A549 (cell line): ENCODE data around the gene UPF2. TPM values are rescaled to one million over a fixed set of nuclear protein-coding genes. Genes with fewer than 3 reads are reported as not detected.

Source experiments
- ATAC-seq, 2 experiments: fragments of 200-7000 bp in 1 of 2; fragments of >200 bp in 1 of 2; cut with Nextera tagmentation in 1 of 2; cut with Tn5 transposase in 1 of 2; 3 replicates each; pipeline versions ENCODE4 v1.8.0 to v1.9.1; 2018 to 2020; ENCODE audit warnings: mild to moderate bottlenecking in 1 of 2, moderate library complexity in 1 of 2
- CTCF ChIA-PET: fragments of 300-600 bp; sonication (Branson Sonifier 250); formaldehyde crosslinking; extraction: SDS; loops from one replicate; lab custom pipeline; 2021; ENCODE audit warnings: antibody characterized with exemption, inconsistent platforms; lab: Yijun Ruan, JAX
- POLR2A ChIA-PET: fragments of 350-600 bp; formaldehyde crosslinking; extraction: SDS; loops from one replicate; lab custom pipeline; 2021; ENCODE audit warnings: antibody characterized with exemption, inconsistent platforms; lab: Yijun Ruan, JAX
- DNase-seq, 2 experiments: peaks; one replicate each; pipeline versions ENCODE4 v3.0.0 to v3.0.0-alpha.2; 2011 to 2016; ENCODE audit warnings: low read depth in 1 of 2, low spot score in 1 of 2
- FAIRE-seq: peaks from 2 replicates; lab custom pipeline; 2011; peaks lifted over from hg19 to GRCh38; lab: Jason Lieb, UNC
- H3K27ac ChIP-seq, 2 experiments: fragments of >200 bp; sonication (Bioruptor Twin); formaldehyde crosslinking; 3 replicates each; pipeline ENCODE4 v1.5.1; 2016 to 2017
- H3K4me1 ChIP-seq: fragments of >200 bp; sonication (Bioruptor Twin); formaldehyde crosslinking; 3 replicates; pipeline ENCODE4 v1.6.1; 2016
- H3K4me2 ChIP-seq: fragments of >200 bp; sonication (Bioruptor Twin); formaldehyde crosslinking; 3 replicates; pipeline ENCODE4 v1.6.1; 2016
- H3K4me3 ChIP-seq: fragments of >200 bp; sonication (Bioruptor Twin); formaldehyde crosslinking; 3 replicates; pipeline ENCODE4 v1.5.1; 2016
- H3K9me3 ChIP-seq: fragments of >200 bp; sonication (Bioruptor Twin); formaldehyde crosslinking; 3 replicates; pipeline ENCODE4 v1.6.1; 2016
- ATOH8 ChIP-seq: fragments of 250-450 bp; sonication (Bioruptor Pico); IDR thresholded peaks from 2 replicates; pipeline ENCODE4 v1.5.0; 2020; ENCODE audit warnings: low read depth, mild to moderate bottlenecking, moderate library complexity
- CBX8 ChIP-seq: fragments of 200-600 bp; sonication (generic); IDR thresholded peaks from 2 replicates; pipeline ENCODE4 v1.6.1; 2016
- CHD2 ChIP-seq: fragments of 150-350 bp; IDR thresholded peaks from 2 replicates; pipeline ENCODE4 v1.6.1; 2014; ENCODE audit warnings: low read length; ENCODE audit not compliant: partially characterized antibody
- EHF ChIP-seq: fragments of 250-450 bp; sonication (Bioruptor Pico); IDR thresholded peaks from 2 replicates; pipeline ENCODE4 v1.5.0; 2020; ENCODE audit warnings: mild to moderate bottlenecking
- ESRRA ChIP-seq: fragments of 150-350 bp; IDR thresholded peaks from 2 replicates; pipeline ENCODE4 v1.6.1; 2014; ENCODE audit warnings: mild to moderate bottlenecking, low read length, borderline replicate concordance
- FOXS1 ChIP-seq: fragments of 250-450 bp; sonication (Bioruptor Pico); IDR thresholded peaks from 2 replicates; pipeline ENCODE4 v1.5.0; 2020; ENCODE audit warnings: mild to moderate bottlenecking, moderate library complexity
- HDAC2 ChIP-seq: fragments of 200-600 bp; sonication (generic); IDR thresholded peaks from 2 replicates; pipeline ENCODE4 v1.6.1; 2016
- HES2 ChIP-seq: fragments of >200 bp; sonication (Bioruptor Twin); formaldehyde crosslinking; IDR thresholded peaks from 2 replicates; pipeline ENCODE4 v1.6.1; 2016
- HEYL ChIP-seq: fragments of 250-450 bp; sonication (Bioruptor Pico); IDR thresholded peaks from 2 replicates; pipeline ENCODE4 v1.8.0; 2021; ENCODE audit warnings: mild to moderate bottlenecking, moderate library complexity
- HMGXB4 ChIP-seq: fragments of 250-450 bp; sonication (Bioruptor Pico); IDR thresholded peaks from 2 replicates; pipeline ENCODE4 v1.5.0; 2021; ENCODE audit warnings: mild to moderate bottlenecking, moderate library complexity, borderline replicate concordance
- HOXA7 ChIP-seq: fragments of 250-450 bp; sonication (Bioruptor Pico); IDR thresholded peaks from 2 replicates; pipeline ENCODE4 v1.5.0; 2020; ENCODE audit warnings: mild to moderate bottlenecking, moderate library complexity
- JUNB ChIP-seq: fragments of >200 bp; sonication (Bioruptor Twin); formaldehyde crosslinking; IDR thresholded peaks from 2 replicates; pipeline ENCODE4 v1.6.1; 2016
- KDM5A ChIP-seq: fragments of 200-600 bp; sonication (generic); IDR thresholded peaks from 2 replicates; pipeline ENCODE4 v1.6.1; 2016; ENCODE audit warnings: antibody characterized with exemption, mild to moderate bottlenecking
- MAFK ChIP-seq: fragments of 450-650 bp; IDR thresholded peaks from 2 replicates; pipeline ENCODE4 v1.6.1; 2014; ENCODE audit not compliant: partially characterized antibody
- MAZ ChIP-seq: fragments of 150-350 bp; IDR thresholded peaks from 2 replicates; pipeline ENCODE4 v1.6.1; 2014; ENCODE audit warnings: antibody characterized with exemption, low read depth, low read length, borderline replicate concordance
- NPAS2 ChIP-seq: fragments of 250-450 bp; sonication (Bioruptor Pico); IDR thresholded peaks from 2 replicates; pipeline ENCODE4 v1.8.0; 2022; ENCODE audit warnings: mild to moderate bottlenecking, moderate library complexity, borderline replicate concordance
- POLR2A ChIP-seq: IDR thresholded peaks from 2 replicates; pipeline ENCODE4 v1.6.1; 2012; ENCODE audit warnings: mild to moderate bottlenecking, low read length
- POLR2AphosphoS2 ChIP-seq: conservative IDR thresholded peaks from 2 replicates; pipeline ENCODE4 v1.6.1; 2012; ENCODE audit warnings: low read length, improper control_type of control experiment, inconsistent platforms
- REST ChIP-seq: fragments of 200-600 bp; sonication (generic); IDR thresholded peaks from 2 replicates; pipeline ENCODE4 v1.6.1; 2016; ENCODE audit warnings: antibody characterized with exemption, mild to moderate bottlenecking, moderate library complexity
- RFX5 ChIP-seq: fragments of 450-650 bp; IDR thresholded peaks from 2 replicates; pipeline ENCODE4 v1.7.1; 2014; ENCODE audit warnings: antibody characterized with exemption, mild to moderate bottlenecking, moderate library complexity
- SMC3 ChIP-seq: fragments of >200 bp; sonication (Bioruptor Twin); formaldehyde crosslinking; IDR thresholded peaks from 3 replicates; pipeline ENCODE4 v1.6.1; 2018; ENCODE audit warnings: inconsistent platforms
- TP53 ChIP-seq: fragments of 250-450 bp; sonication (Bioruptor Pico); IDR thresholded peaks from 2 replicates; pipeline ENCODE4 v1.5.0; 2021; ENCODE audit warnings: mild to moderate bottlenecking, moderate library complexity
- ZC3H11A ChIP-seq: fragments of 450-650 bp; IDR thresholded peaks from 2 replicates; pipeline ENCODE4 v1.6.1; 2014; ENCODE audit warnings: antibody characterized with exemption, mild to moderate bottlenecking
- ZNF302 ChIP-seq: fragments of 250-450 bp; sonication (Bioruptor Pico); IDR thresholded peaks from 2 replicates; pipeline ENCODE4 v1.9.0; 2021; ENCODE audit warnings: inconsistent platforms, mild to moderate bottlenecking, moderate library complexity
- ZSCAN20 ChIP-seq: fragments of 250-450 bp; sonication (Bioruptor Pico); IDR thresholded peaks from 2 replicates; pipeline ENCODE4 v1.8.0; 2022; ENCODE audit warnings: mild to moderate bottlenecking, moderate library complexity
- WGBS: methylation state at CpG from one replicate; pipeline ENCODE4 v1.1.6; 2017; ENCODE audit errors: missing lambda C conversion rate; 5-methylcytosine and 5-hydroxymethylcytosine counted together
- polyA plus RNA-seq, 4 experiments: library from polyadenylated mRNA; depleted of rRNA in 3 of 4; stranded (reverse); fragments of >200 nt; fragmentation: RNase III in 1 of 4; extraction: RNeasy Plus Mini Kit Qiagen cat#74134 plus additional on column Dnase treatment in 1 of 4; gene quantifications; 2 replicates in 3 of 4; 3 replicates in 1 of 4; pipeline ENCODE4 v1.2.3, GENCODE V29; 2011 to 2017
- TF ChIP-seq, protein P1 (sequence below): IDR thresholded peaks from 2 replicates; pipeline ENCODE4 v1.6.1; 2012
- TF ChIP-seq, protein P2 (sequence below): IDR thresholded peaks from 2 replicates; pipeline ENCODE4 v1.6.1; 2012
- TF ChIP-seq, protein P3 (sequence below): IDR thresholded peaks from 2 replicates; pipeline ENCODE4 v1.6.1; 2012; ENCODE audit warnings: low read depth, borderline replicate concordance

Gene UPF2
- polyA plus RNA-seq, 2 of the 4 experiments (the other 2 are of a cell fraction) = 16.5 to 21.6 TPM

GRCh38 chr10:11876324-11876723, 166.3 kb downstream of the UPF2 start (continued):
- TF ChIP-seq, protein P1, sequence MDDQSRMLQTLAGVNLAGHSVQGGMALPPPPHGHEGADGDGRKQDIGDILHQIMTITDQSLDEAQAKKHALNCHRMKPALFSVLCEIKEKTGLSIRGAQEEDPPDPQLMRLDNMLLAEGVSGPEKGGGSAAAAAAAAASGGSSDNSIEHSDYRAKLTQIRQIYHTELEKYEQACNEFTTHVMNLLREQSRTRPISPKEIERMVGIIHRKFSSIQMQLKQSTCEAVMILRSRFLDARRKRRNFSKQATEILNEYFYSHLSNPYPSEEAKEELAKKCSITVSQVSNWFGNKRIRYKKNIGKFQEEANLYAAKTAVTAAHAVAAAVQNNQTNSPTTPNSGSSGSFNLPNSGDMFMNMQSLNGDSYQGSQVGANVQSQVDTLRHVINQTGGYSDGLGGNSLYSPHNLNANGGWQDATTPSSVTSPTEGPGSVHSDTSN = no peak
- TF ChIP-seq ZNF302 (no peak), JUNB (no peak)
- TF ChIP-seq, all 56 proteins: peak for 0

DNA sequence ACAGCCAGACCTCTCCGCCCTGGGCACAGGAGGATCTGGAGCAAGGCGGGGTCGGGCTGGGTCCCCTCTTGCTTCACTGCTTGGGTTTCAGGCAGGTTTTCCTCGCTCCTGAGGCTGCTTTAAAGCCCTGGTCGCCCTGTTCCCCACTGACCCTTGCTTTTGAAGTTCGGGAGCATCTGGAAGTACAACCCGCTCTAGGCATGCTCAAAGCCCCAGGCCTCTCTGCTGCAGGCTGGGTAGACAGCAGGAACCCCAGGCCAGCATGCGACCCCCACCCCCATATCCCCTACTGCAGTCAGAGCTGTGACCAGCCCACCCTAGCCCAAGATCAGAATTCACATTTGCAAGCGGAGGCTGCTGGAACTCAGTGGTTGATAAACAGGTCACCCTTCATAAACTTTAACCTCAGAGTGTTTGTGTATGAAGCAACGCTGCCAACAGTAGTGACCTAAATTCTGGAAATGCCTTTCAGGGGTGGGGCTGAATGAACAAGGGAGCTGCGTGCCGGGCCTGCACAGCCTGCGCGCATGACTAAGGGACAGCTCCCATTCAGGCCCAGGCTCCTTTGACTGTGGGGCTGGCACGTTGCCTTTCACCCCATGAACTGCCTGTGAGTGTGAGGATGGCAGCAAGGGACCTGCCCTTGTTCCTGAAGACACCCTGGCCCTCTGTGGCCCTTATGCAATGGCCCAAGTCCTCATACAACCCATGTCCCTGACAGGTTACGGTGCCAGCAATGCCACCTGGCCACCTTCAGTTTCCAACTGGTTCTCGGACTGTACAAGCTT, 166.9 kb downstream of the UPF2 start:
- Histone ChIP-seq H3K4me2 (peak overlapping the region; percentile 80), H3K4me3 (0 out of 3 replicates have a peak overlapping the region, but pooled peaks have one; percentile 4), H3K9me3 (no peaks in the 10 kb centered on the region), H3K27ac (peak overlapping the region; percentile 82 to 92), H3K4me1 (peaks cover 35% of the 10 kb centered on the region)
- peak; percentile 98 for DNase-seq
- POLR2A ChIA-PET = interaction anchor here (0.5 to 0.9 kb wide), 2 partner anchors 56 to 76 kb away, joined by 3 to 4 read pairs; no protein-coding TSS in a partner anchor
- FAIRE-seq = peak; percentile 90
- 13% methylated on average over 13 of the region's 17 CpGs for WGBS
- ATAC-seq = peak; percentile 92 to 95
- CTCF ChIA-PET = interaction anchor here (0.8 to 2.1 kb wide), 8 partner anchors 8 to 111 kb away, joined by 3 to 9 read pairs (median 4); no protein-coding TSS in a partner anchor
- TF ChIP-seq ZSCAN20 (CRISPR knock-in tag) (peak; percentile 60; the same call in 1 of the 2 replicates), REST (no peak), POLR2A (no peak), HEYL (CRISPR knock-in tag) (peak; percentile 86), HMGXB4 (CRISPR knock-in tag) (0 out of 2 replicates have a peak, but pooled peaks have one; percentile 58), KDM5A (no peak), FOXS1 (CRISPR knock-in tag) (peak; percentile 91; the same call in 1 of the 2 replicates), SMC3 (0 out of 3 replicates have a peak, but pooled peaks have one; percentile 17), ZNF302 (peak; percentile 94), HDAC2 (no peak), POLR2AphosphoS2 (no peak), NPAS2 (peak; percentile 53; the same call in 1 of the 2 replicates), CHD2 (no peak), ATOH8 (CRISPR knock-in tag) (peak; percentile 96), CBX8 (no peak), RFX5 (no peak), HOXA7 (CRISPR knock-in tag) (0 out of 2 replicates have a peak, but pooled peaks have one; percentile 26), MAFK (peak; percentile 12), HES2 (no peak), JUNB (no peak), MAZ (no peak), ZC3H11A (no peak), EHF (CRISPR knock-in tag) (peak; percentile 96), TP53 (CRISPR knock-in tag) (0 out of 2 replicates have a peak, but pooled peaks have one; percentile 62), ESRRA (no peak)
- TF ChIP-seq, protein P2, sequence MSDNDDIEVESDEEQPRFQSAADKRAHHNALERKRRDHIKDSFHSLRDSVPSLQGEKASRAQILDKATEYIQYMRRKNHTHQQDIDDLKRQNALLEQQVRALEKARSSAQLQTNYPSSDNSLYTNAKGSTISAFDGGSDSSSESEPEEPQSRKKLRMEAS = peak; percentile 96
- TF ChIP-seq, protein P3, sequence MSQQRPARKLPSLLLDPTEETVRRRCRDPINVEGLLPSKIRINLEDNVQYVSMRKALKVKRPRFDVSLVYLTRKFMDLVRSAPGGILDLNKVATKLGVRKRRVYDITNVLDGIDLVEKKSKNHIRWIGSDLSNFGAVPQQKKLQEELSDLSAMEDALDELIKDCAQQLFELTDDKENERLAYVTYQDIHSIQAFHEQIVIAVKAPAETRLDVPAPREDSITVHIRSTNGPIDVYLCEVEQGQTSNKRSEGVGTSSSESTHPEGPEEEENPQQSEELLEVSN = peak; percentile 77
- TF ChIP-seq, protein P1 = no peak
